ENCODE results near the gene BHLHA15. TPM values are rescaled to one million over a fixed set of nuclear protein-coding genes. Genes with fewer than 3 reads are reported as not detected.

The BHLHA15 gene
- total RNA-seq, 2 donors from 2014 or later: not detected

DNA sequence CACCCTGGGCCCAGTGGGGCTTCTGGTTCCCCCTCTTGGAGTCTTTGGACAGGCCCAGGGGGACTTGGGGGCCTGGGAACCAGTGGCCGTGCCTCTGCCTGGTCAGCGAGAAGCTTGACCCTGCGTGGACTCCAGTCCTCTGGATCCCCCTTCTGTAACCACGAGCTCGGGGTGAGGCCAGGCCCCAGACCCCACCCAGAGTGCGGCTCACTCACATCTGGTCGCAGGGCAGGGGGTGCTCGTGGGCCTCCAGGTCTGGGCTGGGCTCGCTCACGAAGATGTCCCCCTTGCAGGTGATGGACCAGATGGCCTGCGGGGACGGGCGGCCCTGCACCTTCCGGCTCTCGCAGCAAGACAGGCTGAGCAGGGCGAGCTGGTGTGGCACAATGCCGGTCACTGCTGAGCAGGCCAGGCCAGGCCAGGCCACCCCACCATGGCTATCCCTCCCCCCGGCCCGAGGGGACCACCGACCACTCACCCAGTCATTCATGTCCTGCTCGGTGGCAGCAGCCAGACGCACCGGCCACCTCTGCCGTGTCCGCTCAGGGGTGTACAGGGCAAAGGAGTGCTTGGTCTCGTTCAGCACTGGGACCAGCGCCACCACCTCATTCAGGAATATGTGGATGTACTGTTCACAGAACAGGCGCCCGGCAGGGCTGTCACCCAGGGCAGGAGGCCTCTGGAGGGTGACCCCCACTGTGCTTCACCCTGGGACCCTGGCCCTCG, 19.7 kb downstream of the BHLHA15 start:
- no peaks in the 10 kb centered on the region for H3K27me3 Mint-ChIP-seq
- H3K27ac Mint-ChIP-seq: no peak overlapping the region
- no peak overlapping the region for H3K4me3 Mint-ChIP-seq
- no peaks in the 10 kb centered on the region for H3K9me3 ChIP-seq (ENCODE audit: control insufficient read depth, low read length, poor library complexity, severe bottlenecking)
- ATAC-seq (no peak), DNase-seq (no peak)
- H3K4me1 Mint-ChIP-seq: no peaks in the 10 kb centered on the region
- H3K36me3 Mint-ChIP-seq (ENCODE audit: low read depth): no peaks in the 10 kb centered on the region

DNA sequence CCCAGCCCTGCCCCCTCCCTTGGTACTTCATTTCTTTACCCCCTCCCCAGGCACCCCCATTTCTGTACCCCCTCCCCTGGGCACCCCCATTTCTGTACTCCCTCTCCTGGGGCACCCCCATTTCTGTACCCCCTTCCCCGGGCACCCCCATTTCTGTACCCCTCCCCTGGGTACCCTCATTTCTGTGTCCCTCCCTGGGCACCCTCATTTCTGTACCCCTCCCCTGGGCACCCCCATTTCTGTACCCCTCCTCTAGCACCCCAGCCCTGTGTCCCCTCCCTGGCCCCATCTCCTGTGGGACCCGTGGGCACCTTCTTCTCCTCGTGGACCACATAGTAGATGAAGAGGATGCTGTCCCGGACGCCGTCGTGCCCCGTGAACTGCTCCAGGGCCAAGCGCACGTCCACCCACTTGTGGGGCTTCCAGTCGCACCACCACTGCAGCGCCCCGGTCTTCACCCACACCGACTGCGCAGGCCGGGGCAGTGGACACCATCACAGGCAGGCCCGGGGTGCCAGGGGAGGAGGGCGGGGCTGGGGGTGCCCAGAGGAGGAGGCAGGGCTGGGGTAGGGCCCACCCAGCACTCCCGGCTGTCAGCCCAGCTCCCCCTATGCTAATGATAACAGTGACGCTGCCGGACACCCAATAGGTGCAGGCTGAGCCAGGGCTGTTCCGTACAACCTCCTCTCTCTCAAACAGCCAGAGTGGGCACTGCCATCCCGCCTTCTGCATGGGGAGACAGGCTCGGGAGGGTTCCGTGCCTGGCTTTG, 20.4 kb downstream of the BHLHA15 start:
- DNase-seq (no peak), ATAC-seq (no peak)
- Mint-ChIP-seq H3K27me3 (no peaks in the 10 kb centered on the region), H3K27ac (no peak overlapping the region), H3K4me1 (no peaks in the 10 kb centered on the region), H3K4me3 (no peak overlapping the region), H3K36me3 (ENCODE audit: low read depth) (no peaks in the 10 kb centered on the region)
- no peaks in the 10 kb centered on the region for H3K9me3 ChIP-seq (ENCODE audit: control insufficient read depth, low read length, poor library complexity, severe bottlenecking)

DNA sequence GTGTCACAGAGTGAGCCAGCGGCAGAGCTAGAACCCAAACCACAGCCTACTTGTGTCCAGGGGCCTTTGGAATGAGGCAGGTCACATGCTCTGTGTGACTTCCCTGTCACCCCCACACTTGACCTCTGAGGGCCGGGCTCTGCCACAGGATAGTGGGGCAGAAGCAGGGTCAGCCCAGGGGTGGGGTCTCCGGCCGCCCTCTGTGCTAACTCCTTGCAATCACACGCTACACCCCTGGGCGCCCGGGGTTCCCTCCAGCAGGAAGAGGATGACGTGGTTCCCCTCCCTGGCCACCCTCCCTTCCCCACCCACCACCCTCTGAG, 21.0 kb downstream of the BHLHA15 start:
- no peaks in the 10 kb centered on the region for H3K9me3 ChIP-seq (ENCODE audit: control insufficient read depth, low read length, poor library complexity, severe bottlenecking)
- Mint-ChIP-seq H3K36me3 (ENCODE audit: low read depth) (no peaks in the 10 kb centered on the region), H3K27ac (no peak overlapping the region), H3K27me3 (no peaks in the 10 kb centered on the region), H3K4me3 (no peak overlapping the region), H3K4me1 (no peaks in the 10 kb centered on the region)
- no peak for ATAC-seq
- DNase-seq: no peak

DNA sequence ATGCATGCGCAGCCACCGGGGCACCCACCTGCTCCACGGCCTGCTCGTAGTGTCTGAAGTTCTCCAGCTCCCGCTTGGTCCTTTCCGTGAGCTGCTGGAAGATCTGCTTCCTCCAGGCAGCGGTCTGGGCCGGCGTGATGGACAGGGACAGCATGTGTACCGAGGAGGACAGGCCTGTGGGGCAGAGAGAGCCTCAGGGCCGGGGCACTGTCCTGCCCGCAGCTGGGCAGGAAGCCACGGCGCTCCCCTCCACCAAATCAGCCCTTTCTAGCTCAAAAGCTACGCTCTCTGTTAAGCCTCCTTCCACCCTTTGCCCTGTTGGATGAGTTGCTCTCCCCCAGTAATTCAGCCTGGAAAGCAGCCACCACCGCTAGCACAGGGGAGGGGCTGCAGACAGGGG, 21.6 kb downstream of the BHLHA15 start:
- H3K27me3 Mint-ChIP-seq: no peaks in the 10 kb centered on the region
- DNase-seq: no peak
- ATAC-seq: no peak
- no peaks in the 10 kb centered on the region for H3K36me3 Mint-ChIP-seq (ENCODE audit: low read depth)
- no peaks in the 10 kb centered on the region for H3K4me1 Mint-ChIP-seq
- no peak overlapping the region for H3K27ac Mint-ChIP-seq
- H3K9me3 ChIP-seq (ENCODE audit: control insufficient read depth, low read length, poor library complexity, severe bottlenecking): no peaks in the 10 kb centered on the region
- no peak overlapping the region for H3K4me3 Mint-ChIP-seq

DNA sequence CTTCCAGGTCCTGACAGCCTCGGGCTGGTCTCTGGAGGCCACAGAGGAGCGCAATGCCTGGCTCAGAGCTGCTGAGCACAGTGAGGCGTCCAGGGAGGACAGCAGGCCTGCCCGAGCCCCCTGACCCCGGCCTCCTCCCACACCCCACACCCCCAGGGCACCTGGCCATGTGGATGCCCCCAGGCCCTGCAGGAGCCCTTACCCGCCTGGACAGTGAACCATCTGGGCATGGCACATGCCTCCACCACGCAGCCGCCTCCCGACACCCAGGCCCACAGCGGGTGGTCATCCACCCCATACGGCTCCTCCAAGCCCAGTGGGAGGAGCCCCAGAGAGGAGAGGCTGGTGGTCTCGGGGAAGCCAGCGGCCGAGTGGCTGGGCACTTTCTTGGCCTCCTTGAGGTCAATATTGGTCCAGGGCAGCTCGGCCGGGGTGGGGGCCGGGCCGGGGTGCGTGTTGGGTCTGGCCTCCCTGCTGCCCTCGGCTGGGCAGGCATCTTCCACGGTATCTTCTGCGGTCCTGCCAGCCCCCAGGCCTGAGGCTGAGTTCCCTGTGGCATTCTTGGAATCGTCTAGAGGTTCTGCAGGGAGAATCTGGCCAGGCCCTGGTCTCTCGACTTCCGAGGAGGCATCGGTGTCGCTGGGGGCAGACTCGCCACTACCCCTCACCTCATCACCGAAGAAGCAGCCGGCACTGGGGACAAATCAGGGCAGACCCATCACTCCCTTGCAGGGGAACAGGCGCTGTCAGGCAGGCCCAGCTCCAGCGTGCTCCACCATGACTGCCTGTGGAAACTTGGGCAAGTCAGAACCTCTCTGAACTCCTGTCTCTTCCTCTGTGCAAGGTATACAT, 22.2 kb downstream of the BHLHA15 start:
- no peak for ATAC-seq

DNA sequence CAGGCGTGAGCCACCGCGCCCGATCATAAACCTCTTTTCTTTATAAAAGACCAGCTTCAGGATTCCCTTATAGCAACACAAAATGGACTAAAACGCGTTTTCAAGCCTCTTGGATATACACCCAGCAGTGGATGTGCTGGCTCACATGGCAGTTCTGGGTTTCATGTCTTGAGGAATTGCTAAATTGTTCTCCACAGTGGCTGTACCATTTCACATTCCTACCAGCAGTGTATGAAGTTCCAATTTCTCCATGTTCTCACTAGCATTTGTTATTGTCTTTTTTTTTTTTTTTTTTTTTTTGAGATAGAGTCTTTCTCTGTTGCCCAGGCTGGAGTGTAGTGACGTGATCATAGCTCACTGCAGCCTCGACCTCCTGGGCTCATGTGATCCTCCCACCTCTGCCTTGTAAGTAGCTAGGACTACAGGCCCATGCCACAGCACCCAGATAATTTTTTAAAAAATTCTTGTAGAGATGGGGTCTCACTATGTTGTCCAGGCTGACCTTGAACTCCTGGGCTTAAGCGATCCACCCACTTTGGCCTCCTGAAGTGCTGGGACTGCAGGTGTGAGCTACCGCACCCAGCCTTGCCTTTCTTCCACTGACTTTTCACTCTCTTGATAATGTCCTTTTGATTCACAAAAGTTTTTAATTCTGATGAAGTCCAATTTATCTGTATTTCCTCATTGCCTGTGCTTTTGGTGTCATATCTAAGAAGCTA, 23.3 kb downstream of the BHLHA15 start:
- no peaks in the 10 kb centered on the region for H3K4me1 Mint-ChIP-seq
- ATAC-seq (no peak), DNase-seq (no peak)
- H3K36me3 Mint-ChIP-seq (ENCODE audit: low read depth): no peaks in the 10 kb centered on the region
- H3K27me3 Mint-ChIP-seq: no peaks in the 10 kb centered on the region
- H3K9me3 ChIP-seq (ENCODE audit: control insufficient read depth, low read length, poor library complexity, severe bottlenecking): no peaks in the 10 kb centered on the region
- peak overlapping the region; percentile 39 for H3K27ac Mint-ChIP-seq
- no peak overlapping the region for H3K4me3 Mint-ChIP-seq

More for the DNA sequence above, 22.2 kb downstream of the BHLHA15 start:
- H3K36me3 Mint-ChIP-seq (ENCODE audit: low read depth): no peaks in the 10 kb centered on the region
- H3K4me1 Mint-ChIP-seq: no peaks in the 10 kb centered on the region
- no peaks in the 10 kb centered on the region for H3K9me3 ChIP-seq (ENCODE audit: control insufficient read depth, low read length, poor library complexity, severe bottlenecking)
- no peak for DNase-seq
- no peak overlapping the region for H3K4me3 Mint-ChIP-seq
- H3K27me3 Mint-ChIP-seq: no peaks in the 10 kb centered on the region
- no peak overlapping the region for H3K27ac Mint-ChIP-seq

DNA sequence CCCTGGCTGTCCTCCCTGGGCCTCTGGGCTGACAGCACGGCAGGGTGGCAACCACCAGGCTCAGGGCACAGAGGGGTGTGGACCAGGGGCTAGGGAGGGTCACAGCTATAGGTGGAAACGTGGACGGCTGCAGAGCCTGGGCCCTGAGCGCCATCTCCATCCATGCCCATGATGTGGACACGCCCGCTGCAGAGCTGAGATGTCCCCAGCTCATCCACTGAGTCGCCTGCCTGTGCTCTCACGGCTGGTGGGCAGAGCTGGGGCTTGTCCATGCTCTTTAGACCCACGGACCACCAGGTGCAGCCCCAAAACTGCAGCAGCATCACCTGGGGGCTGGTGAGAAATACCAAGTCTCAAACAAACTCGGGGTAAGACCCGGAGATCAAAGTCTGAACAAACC, 24.7 kb downstream of the BHLHA15 start:
- H3K27ac Mint-ChIP-seq: no peak overlapping the region
- no peak overlapping the region for H3K4me3 Mint-ChIP-seq
- H3K36me3 Mint-ChIP-seq (ENCODE audit: low read depth): no peaks in the 10 kb centered on the region
- no peak for DNase-seq
- H3K4me1 Mint-ChIP-seq: no peaks in the 10 kb centered on the region
- ATAC-seq: no peak
- H3K27me3 Mint-ChIP-seq: no peaks in the 10 kb centered on the region
- H3K9me3 ChIP-seq (ENCODE audit: control insufficient read depth, low read length, poor library complexity, severe bottlenecking): no peaks in the 10 kb centered on the region

DNA sequence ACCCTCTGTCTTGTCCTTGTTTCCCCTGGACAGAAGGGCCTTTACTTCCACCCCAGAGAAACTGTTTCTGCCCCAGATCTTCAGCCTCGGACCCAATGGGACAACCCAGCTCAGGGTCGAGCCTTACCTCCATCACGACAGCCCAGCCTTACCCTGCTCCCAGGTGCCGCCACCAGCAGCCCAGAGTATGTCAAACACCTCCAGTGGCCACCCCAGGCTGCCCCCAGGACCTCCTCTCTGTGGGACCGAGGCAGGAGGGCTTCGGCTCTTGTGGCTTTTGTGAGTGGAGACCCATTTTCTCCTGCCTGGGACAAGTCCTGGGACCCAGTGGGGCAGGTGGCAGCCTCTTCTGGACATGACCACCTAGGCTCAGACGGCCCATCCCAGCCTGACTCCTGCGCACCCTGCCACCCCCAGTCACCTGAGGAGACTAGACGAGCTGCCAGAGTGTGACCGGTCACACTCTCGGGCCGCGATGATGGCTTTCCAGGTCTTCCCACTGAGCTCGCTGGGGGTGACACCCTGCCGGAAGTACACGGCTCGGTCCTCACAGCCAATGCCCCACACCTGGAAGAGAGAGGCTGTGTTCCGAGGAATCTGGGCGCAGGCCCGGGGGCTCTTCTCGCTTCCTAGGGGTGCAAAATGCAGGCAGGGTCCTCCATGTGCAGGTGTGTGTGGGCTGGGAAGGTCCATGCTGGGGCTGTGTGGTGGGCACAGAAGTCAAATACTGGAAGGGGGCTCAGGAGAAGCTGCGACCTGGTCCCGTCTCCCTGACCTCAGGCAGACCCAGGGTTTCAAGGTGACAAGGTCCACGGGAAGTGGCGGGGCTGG, 25.3 kb downstream of the BHLHA15 start:
- Mint-ChIP-seq H3K36me3 (ENCODE audit: low read depth) (no peaks in the 10 kb centered on the region), H3K27ac (no peak overlapping the region), H3K4me3 (no peak overlapping the region), H3K27me3 (no peaks in the 10 kb centered on the region), H3K4me1 (no peaks in the 10 kb centered on the region)
- no peak for ATAC-seq
- DNase-seq: no peak
- H3K9me3 ChIP-seq (ENCODE audit: control insufficient read depth, low read length, poor library complexity, severe bottlenecking): no peaks in the 10 kb centered on the region

DNA sequence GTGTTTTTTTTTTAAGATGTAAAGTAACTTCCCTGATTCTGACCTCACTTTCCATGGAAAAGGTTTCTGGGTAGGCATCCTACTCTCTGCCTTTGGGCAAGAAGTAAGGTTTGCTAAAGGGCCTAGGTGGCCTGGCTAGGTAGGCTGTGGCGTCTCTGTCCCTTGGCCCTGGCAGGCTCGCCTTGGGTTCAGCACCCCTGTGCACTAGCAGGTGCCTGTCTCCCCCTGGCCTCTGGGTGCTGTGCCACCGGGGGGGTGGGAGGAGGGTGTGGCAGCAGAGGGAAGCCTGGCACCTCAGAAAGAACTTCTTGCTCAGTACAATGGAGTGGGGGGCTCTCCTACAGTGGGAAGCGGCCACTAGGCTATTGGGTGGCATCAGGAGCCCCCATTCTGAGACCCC, 26.8 kb downstream of the BHLHA15 start:
- Mint-ChIP-seq H3K4me1 (no peaks in the 10 kb centered on the region), H3K36me3 (ENCODE audit: low read depth) (no peaks in the 10 kb centered on the region), H3K27ac (no peak overlapping the region), H3K27me3 (no peaks in the 10 kb centered on the region), H3K4me3 (no peak overlapping the region)
- DNase-seq (no peak), ATAC-seq (no peak)
- no peaks in the 10 kb centered on the region for H3K9me3 ChIP-seq (ENCODE audit: control insufficient read depth, low read length, poor library complexity, severe bottlenecking)

DNA sequence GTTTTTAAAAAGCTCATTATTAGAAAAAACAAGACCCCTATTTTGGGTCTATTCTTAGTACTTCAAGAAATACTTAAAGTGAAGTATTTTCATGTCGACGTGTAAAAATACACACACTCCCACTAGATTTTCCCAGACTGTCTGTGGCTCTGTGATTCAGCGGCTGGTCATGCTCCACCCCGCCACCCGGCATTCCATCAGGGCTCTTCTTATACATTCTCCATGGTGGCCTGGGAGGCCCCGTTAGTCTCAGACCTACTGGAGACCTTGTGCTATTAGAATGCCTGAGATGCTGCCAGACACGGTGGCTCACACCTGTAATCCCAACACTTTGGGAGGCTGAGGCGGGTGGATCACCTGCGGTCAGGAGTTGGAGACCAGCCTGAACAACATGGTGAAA, 27.7 kb downstream of the BHLHA15 start:
- H3K27me3 Mint-ChIP-seq: no peaks in the 10 kb centered on the region
- DNase-seq: no peak
- no peaks in the 10 kb centered on the region for H3K36me3 Mint-ChIP-seq (ENCODE audit: low read depth)
- H3K4me1 Mint-ChIP-seq: no peaks in the 10 kb centered on the region
- H3K27ac Mint-ChIP-seq: peak overlapping the region; percentile 43
- H3K4me3 Mint-ChIP-seq: no peak overlapping the region
- no peak for ATAC-seq
- H3K9me3 ChIP-seq (ENCODE audit: control insufficient read depth, low read length, poor library complexity, severe bottlenecking): no peaks in the 10 kb centered on the region

DNA sequence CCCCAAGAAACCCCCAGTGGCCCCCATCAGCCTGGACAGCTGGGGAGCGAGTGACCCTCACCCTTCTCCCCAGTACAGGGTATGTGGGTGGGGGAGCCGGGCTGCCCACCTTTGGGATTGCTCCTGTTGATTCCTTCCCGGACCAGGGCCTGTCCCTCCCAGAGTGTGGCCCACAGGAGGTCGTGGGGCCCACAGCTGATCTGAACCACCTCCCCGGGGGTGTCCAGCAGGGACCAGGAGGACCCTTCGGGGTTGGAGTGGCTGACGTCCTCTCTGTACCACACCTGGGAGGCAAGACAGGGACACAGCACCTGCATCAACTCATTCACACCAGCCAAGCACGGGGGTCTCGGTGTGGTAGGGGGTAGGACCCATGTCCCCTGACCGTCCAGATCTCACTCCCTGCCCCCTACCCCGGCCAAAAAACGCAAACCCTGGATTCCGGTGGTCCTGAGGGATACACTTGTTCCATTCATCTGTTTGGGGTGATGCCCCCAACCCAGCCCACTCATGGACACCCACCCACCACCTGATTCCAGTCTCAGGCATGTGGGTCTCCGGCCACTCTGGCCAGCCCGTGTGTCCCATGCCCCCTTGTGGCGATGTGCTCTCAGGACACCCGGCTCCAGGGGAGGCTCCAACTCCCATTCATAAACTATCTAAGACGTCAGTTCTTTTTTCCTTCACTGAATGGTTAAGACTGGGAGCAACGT, 29.9 kb downstream of the BHLHA15 start:
- Mint-ChIP-seq H3K4me1 (no peaks in the 10 kb centered on the region), H3K36me3 (ENCODE audit: low read depth) (no peaks in the 10 kb centered on the region), H3K27me3 (no peaks in the 10 kb centered on the region), H3K27ac (no peak overlapping the region), H3K4me3 (no peak overlapping the region)
- no peaks in the 10 kb centered on the region for H3K9me3 ChIP-seq (ENCODE audit: control insufficient read depth, low read length, poor library complexity, severe bottlenecking)
- DNase-seq (no peak), ATAC-seq (peak; percentile 48)

DNA sequence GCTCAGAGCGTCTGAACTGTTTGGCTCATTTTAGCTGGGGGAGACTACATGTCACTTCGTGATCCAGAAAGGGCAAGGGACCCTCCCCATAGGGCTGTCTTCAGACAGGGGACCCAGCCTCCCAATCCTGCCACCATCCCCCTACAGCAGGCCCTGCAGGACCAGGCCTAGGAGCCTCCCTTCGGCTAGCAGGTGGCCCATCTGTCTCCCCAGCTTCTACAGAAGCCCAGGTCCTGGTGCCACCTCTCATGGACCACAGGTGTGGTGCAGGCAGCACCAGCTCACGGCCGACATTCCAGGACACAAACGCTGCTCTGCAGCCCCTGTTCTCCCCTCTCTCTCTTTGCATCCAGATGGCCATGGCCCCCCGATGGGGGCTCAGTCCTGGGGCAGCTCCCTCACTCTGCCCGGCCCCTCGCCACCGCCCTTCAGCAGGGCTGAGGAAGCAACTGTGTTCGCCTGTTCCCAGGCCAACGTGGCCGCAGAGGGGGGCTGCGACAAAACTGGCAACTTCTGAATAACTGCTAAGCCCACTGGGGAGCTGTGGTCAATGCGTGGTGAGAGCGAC, 30.5 kb downstream of the BHLHA15 start:
- no peak for ATAC-seq
- Mint-ChIP-seq H3K36me3 (ENCODE audit: low read depth) (no peaks in the 10 kb centered on the region), H3K27ac (no peak overlapping the region), H3K4me3 (no peak overlapping the region), H3K4me1 (no peaks in the 10 kb centered on the region), H3K27me3 (no peaks in the 10 kb centered on the region)
- H3K9me3 ChIP-seq (ENCODE audit: control insufficient read depth, low read length, poor library complexity, severe bottlenecking): no peaks in the 10 kb centered on the region
- no peak for DNase-seq
